ENCODE measurements around the gene RYR3. TPM values are rescaled to one million over a fixed set of nuclear protein-coding genes. Genes with fewer than 3 reads are reported as not detected.

RYR3 gene
- total and polyA plus RNA-seq, 2 of the 13 experiments (the other 11 are each of a cell fraction or from before 2014, with no cell fraction given): not detected

DNA sequence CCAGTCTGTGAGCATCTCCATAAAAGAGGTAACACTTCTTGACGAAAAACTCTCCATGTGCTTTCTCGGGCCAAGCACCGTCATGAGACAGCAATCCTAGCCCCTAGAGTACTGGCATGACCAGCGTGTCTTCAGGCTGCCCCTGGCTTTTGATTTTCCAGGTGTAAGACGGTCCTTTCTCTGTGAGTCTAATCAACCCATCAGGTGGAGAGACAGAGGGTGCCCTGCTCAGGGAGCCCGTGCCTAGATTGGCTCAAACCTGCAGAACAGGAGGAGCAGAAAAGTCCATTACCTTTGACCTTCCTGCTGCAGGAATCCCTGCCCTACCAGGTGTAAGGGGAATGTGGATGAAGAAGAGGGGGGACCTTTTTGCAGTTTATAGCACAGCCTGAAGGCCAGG is 548.1 kb downstream of the RYR3 start (continued):
- TF ChIP-seq, protein P1, sequence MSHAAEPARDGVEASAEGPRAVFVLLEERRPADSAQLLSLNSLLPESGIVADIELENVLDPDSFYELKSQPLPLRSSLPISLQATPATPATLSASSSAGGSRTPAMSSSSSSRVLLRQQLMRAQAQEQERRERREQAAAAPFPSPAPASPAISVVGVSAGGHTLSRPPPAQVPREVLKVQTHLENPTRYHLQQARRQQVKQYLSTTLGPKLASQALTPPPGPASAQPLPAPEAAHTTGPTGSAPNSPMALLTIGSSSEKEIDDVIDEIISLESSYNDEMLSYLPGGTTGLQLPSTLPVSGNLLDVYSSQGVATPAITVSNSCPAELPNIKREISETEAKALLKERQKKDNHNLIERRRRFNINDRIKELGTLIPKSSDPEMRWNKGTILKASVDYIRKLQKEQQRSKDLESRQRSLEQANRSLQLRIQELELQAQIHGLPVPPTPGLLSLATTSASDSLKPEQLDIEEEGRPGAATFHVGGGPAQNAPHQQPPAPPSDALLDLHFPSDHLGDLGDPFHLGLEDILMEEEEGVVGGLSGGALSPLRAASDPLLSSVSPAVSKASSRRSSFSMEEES (CRISPR knock-in tag; IDR thresholded peaks at IDR 0.05): no peak
- TF ChIP-seq SIN3B (IDR thresholded peaks at IDR 0.05; ENCODE audit: low read length) (no peak), DNMT1 (CRISPR knock-in tag; IDR thresholded peaks at IDR 0.05) (no peak), ZNF670 (CRISPR knock-in tag; IDR thresholded peaks at IDR 0.05; ENCODE audit: borderline replicate concordance) (no peak), ZNF12 (CRISPR knock-in tag; IDR thresholded peaks at IDR 0.05) (no peak), ZNF10 (CRISPR knock-in tag; IDR thresholded peaks at IDR 0.05; ENCODE audit: borderline replicate concordance, low read depth) (no peak), REL (CRISPR knock-in tag; conservative IDR thresholded peaks at IDR 0.05) (no peak)
- TF ChIP-seq, protein P2, sequence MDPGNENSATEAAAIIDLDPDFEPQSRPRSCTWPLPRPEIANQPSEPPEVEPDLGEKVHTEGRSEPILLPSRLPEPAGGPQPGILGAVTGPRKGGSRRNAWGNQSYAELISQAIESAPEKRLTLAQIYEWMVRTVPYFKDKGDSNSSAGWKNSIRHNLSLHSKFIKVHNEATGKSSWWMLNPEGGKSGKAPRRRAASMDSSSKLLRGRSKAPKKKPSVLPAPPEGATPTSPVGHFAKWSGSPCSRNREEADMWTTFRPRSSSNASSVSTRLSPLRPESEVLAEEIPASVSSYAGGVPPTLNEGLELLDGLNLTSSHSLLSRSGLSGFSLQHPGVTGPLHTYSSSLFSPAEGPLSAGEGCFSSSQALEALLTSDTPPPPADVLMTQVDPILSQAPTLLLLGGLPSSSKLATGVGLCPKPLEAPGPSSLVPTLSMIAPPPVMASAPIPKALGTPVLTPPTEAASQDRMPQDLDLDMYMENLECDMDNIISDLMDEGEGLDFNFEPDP (CRISPR knock-in tag; conservative IDR thresholded peaks at IDR 0.05): no peak

DNA sequence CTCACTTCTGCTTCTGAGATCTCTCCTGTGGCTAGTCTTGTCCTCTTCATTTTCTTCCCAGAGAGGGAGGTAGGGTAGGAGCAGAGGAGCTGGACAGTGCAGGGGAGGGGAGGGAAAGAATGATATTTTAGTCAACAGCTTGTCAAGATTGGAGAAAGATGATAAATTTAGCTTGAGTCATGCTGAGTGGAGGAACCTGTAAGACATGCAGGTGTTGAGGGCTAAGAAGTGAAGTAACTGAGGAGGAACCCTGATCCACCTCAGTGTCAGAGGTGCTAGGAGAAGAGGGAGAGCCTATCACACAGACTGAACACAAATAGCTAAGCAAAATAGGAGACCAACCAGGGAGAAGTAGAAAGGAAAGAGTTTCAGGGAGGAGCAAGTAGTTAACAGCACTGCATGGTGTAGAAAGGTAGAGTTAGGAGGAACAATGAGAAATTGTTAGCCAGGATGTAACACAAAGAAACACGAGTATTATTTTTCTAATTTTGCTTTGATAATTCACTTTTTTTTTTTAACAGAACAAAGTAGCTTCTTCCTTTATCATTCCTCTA is 549.3 kb downstream of the RYR3 start:
- FAIRE-seq (no peak), ATAC-seq (no peak), DNase-seq (ENCODE audit: low spot score) (no peak)
- Histone ChIP-seq H3K36me3 (replicated peaks in 1 of 2; ENCODE audit: control insufficient read depth in 1 of 2, insufficient read depth in 2 of 2, low read length in 2 of 2) (no peaks in the 10 kb centered on the region), H3K79me2 (ENCODE audit: insufficient read depth, low read length) (no peaks in the 10 kb centered on the region), H3K4me2 (ENCODE audit: low read depth, low read length) (no peak overlapping the region), H2AFZ (ENCODE audit: low read length) (no peak overlapping the region), H3K27ac (ENCODE audit: extremely low read length, insufficient read depth, low read length) (no peak overlapping the region), H3K9ac (ENCODE audit: insufficient read depth, low read depth, low read length) (no peak overlapping the region), H3K4me1 (ENCODE audit: insufficient read depth, low read length) (no peaks in the 10 kb centered on the region), H3K4me3 (replicated peaks in 1 of 3; ENCODE audit: insufficient read depth in 1 of 3, low read depth in 2 of 3, low read length in 3 of 3) (no peak overlapping the region), H3K27me3 (ENCODE audit: control insufficient read depth in 1 of 2, insufficient read depth in 2 of 2, low read length in 2 of 2) (no peaks in the 10 kb centered on the region), H3K9me3 (ENCODE audit: low read length) (no peaks in the 10 kb centered on the region), H4K20me1 (ENCODE audit: insufficient read depth, low read length) (no peaks in the 10 kb centered on the region)
- intact Hi-C loops (cut with micrococcal nuclease; ENCODE audit: unreplicated experiment): no loop called here
- POLR2A ChIA-PET: no interaction called here
- in situ Hi-C loops (cut with HindIII; ENCODE audit: extremely low pct_ligation_motif_present, low pct_unique_long_range_greater_than_20kb): no loop called here
- BruUV-seq (replicated peaks): no TSS peak
- WGBS (ENCODE audit: low lambda C conversion rate): 94% methylated on average over 1 of the region's 1 CpG
- CTCF ChIA-PET (ENCODE audit: low intra/inter-chr PET ratio, low total read pairs): no interaction called here
- TF ChIP-seq, protein P3, sequence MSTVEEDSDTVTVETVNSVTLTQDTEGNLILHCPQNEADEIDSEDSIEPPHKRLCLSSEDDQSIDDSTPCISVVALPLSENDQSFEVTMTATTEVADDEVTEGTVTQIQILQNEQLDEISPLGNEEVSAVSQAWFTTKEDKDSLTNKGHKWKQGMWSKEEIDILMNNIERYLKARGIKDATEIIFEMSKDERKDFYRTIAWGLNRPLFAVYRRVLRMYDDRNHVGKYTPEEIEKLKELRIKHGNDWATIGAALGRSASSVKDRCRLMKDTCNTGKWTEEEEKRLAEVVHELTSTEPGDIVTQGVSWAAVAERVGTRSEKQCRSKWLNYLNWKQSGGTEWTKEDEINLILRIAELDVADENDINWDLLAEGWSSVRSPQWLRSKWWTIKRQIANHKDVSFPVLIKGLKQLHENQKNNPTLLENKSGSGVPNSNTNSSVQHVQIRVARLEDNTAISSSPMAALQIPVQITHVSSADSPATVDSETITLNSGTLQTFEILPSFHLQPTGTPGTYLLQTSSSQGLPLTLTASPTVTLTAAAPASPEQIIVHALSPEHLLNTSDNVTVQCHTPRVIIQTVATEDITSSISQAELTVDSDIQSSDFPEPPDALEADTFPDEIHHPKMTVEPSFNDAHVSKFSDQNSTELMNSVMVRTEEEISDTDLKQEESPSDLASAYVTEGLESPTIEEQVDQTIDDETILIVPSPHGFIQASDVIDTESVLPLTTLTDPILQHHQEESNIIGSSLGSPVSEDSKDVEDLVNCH (CRISPR knock-in tag; IDR thresholded peaks at IDR 0.05): no peak
- no peak for TF ChIP-seq KMT2B (CRISPR knock-in tag; IDR thresholded peaks at IDR 0.05)
- TF ChIP-seq GATAD1 (CRISPR knock-in tag; IDR thresholded peaks at IDR 0.05): no peak
- no peak for TF ChIP-seq ZNF747 (CRISPR knock-in tag; IDR thresholded peaks at IDR 0.05; ENCODE audit: borderline replicate concordance)
- TF ChIP-seq, protein P4, sequence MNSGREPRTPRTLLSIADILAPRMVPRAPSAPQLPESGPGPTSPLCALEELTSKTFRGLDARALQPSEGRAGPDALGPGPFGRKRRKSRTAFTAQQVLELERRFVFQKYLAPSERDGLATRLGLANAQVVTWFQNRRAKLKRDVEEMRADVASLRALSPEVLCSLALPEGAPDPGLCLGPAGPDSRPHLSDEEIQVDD (CRISPR knock-in tag; IDR thresholded peaks at IDR 0.05; ENCODE audit: borderline replicate concordance): no peak

Data from HepG2 (cell line).